Measurements from ENCODE around the gene GABBR1. TPM values are rescaled to one million over a fixed set of nuclear protein-coding genes. Genes with fewer than 3 reads are reported as not detected.

The GABBR1 gene
- total RNA-seq, 2 experiments from 2014 or later: 12.9 to 37.1 TPM

GRCh38 chr6:29661071-29661470 is 28.1 kb upstream of the GABBR1 start:
- Histone ChIP-seq H3K4me3 (ENCODE audit: low read depth, low read length, poor library complexity, severe bottlenecking) (no peak overlapping the region), H3K36me3 (ENCODE audit: insufficient read depth, low read length) (no peaks in the 10 kb centered on the region), H3K4me2 (ENCODE audit: low read length) (no peak overlapping the region), H2AFZ (ENCODE audit: low read length) (no peak overlapping the region), H3K27ac (ENCODE audit: low read depth, low read length, poor library complexity, severe bottlenecking) (no peak overlapping the region), H3K79me2 (ENCODE audit: insufficient read depth, low read depth, low read length) (no peaks in the 10 kb centered on the region), H3K9me3 (ENCODE audit: low read length) (no peaks in the 10 kb centered on the region), H3K9me2 (ENCODE audit: insufficient read depth, low read length) (no peaks in the 10 kb centered on the region), H3K4me1 (ENCODE audit: insufficient read depth, low read length, poor library complexity, severe bottlenecking) (no peaks in the 10 kb centered on the region), H4K20me1 (ENCODE audit: insufficient read depth, low read length) (no peaks in the 10 kb centered on the region)
- POLR2A ChIA-PET: no interaction called here
- no peak for TF ChIP-seq EZH2phosphoT487 (IDR thresholded peaks at IDR 0.05; ENCODE audit: borderline replicate concordance, low read depth, low read length)
- TF ChIP-seq CTCF (conservative IDR thresholded peaks at IDR 0.05; ENCODE audit: low read length): no peak
- intact Hi-C loops (cut with micrococcal nuclease; ENCODE audit: unreplicated experiment): no loop called here
- CTCF ChIA-PET (ENCODE audit: unreplicated experiment): no interaction called here
- DNase-seq (ENCODE audit: low spot score): no peak
- no TSS peak for BruUV-seq (replicated peaks)

DNA sequence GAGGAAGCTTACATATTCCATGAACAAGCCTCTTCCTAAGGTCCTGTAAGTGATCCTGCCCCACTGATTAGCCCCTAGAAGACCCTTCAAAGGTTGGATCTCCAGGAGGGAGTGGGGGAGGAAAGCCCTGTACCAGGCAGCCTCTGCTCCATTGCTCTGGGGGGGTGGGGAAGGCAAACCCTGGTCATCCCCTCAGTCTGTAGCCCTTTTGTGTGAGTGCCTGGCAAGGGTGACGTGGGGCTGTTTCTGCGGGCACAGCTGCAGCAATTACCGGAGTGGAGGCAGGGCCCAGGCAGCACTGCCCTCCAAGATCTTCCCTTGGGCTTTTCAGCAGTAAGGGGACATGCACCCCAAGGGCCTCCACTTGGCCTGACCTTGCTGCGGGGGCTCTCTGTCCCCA is 23.8 kb upstream of the GABBR1 start, which contains the start of gene MOG:
TSS of gene MOG (plus strand) at position 295 of the 400 bp plus-strand sequence. CDS start 118 bp downstream, outside the sequence.
- H3K4me3 ChIP-seq (ENCODE audit: low read depth, low read length, poor library complexity, severe bottlenecking): no peak within 1 kb of the TSS
- BruUV-seq (replicated peaks): no TSS peak
- no peaks in the 10 kb centered on the region for H3K9me2 ChIP-seq (ENCODE audit: insufficient read depth, low read length)
- H3K36me3 ChIP-seq (ENCODE audit: insufficient read depth, low read length): no peaks in the 10 kb centered on the region
- intact Hi-C loops (cut with micrococcal nuclease; ENCODE audit: unreplicated experiment): no loop called here
- no peak for DNase-seq (ENCODE audit: low spot score)
- no peaks in the 10 kb centered on the region for H3K79me2 ChIP-seq (ENCODE audit: insufficient read depth, low read depth, low read length)
- H3K9me3 ChIP-seq (ENCODE audit: low read length): no peaks in the 10 kb centered on the region
- no peaks in the 10 kb centered on the region for H3K4me1 ChIP-seq (ENCODE audit: insufficient read depth, low read length, poor library complexity, severe bottlenecking)
- POLR2A ChIA-PET: no interaction called here
- H3K27ac ChIP-seq (ENCODE audit: low read depth, low read length, poor library complexity, severe bottlenecking): no peak within 1 kb of the TSS
- H2AFZ ChIP-seq (ENCODE audit: low read length): no peak within 1 kb of the TSS
- no peak within 1 kb of the TSS for H3K4me2 ChIP-seq (ENCODE audit: low read length)
- H4K20me1 ChIP-seq (ENCODE audit: insufficient read depth, low read length): no peaks in the 10 kb centered on the region
- TF ChIP-seq CTCF (conservative IDR thresholded peaks at IDR 0.05; ENCODE audit: low read length) (no peak), EZH2phosphoT487 (IDR thresholded peaks at IDR 0.05; ENCODE audit: borderline replicate concordance, low read depth, low read length) (no peak)
- CTCF ChIA-PET (ENCODE audit: unreplicated experiment): no interaction called here

DNA sequence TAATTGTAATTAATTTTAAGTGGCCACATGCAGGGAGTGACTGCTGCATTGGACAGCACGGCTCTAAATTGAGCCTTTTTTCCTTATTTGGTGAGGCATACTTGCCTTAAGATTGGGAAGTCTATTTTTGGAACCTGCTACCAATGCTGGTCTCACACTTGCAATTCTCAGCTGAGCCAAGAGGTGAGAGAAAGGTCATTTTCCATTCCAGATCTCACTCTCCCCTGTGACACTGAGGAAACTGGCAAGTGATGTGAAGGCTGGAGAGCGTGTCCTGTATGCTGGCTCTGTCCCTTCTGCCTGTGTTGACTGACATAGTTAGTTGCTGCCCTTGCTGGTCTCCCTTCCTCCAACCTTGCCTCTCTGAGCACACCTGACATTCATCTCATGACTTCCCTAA is 23.2 kb upstream of the GABBR1 start:
- intact Hi-C loops (cut with micrococcal nuclease; ENCODE audit: unreplicated experiment): no loop called here
- H3K79me2 ChIP-seq (ENCODE audit: insufficient read depth, low read depth, low read length): no peaks in the 10 kb centered on the region
- no peaks in the 10 kb centered on the region for H3K36me3 ChIP-seq (ENCODE audit: insufficient read depth, low read length)
- H3K27ac ChIP-seq (ENCODE audit: low read depth, low read length, poor library complexity, severe bottlenecking): no peak overlapping the region
- TF ChIP-seq CTCF (conservative IDR thresholded peaks at IDR 0.05; ENCODE audit: low read length) (no peak), EZH2phosphoT487 (IDR thresholded peaks at IDR 0.05; ENCODE audit: borderline replicate concordance, low read depth, low read length) (no peak)
- H3K9me3 ChIP-seq (ENCODE audit: low read length): no peaks in the 10 kb centered on the region
- no peaks in the 10 kb centered on the region for H3K9me2 ChIP-seq (ENCODE audit: insufficient read depth, low read length)
- ChIA-PET CTCF (ENCODE audit: unreplicated experiment) (no interaction called here), POLR2A (no interaction called here)
- H4K20me1 ChIP-seq (ENCODE audit: insufficient read depth, low read length): no peaks in the 10 kb centered on the region
- H2AFZ ChIP-seq (ENCODE audit: low read length): no peak overlapping the region
- H3K4me2 ChIP-seq (ENCODE audit: low read length): no peak overlapping the region
- no peaks in the 10 kb centered on the region for H3K4me1 ChIP-seq (ENCODE audit: insufficient read depth, low read length, poor library complexity, severe bottlenecking)
- no peak for DNase-seq (ENCODE audit: low spot score)
- H3K4me3 ChIP-seq (ENCODE audit: low read depth, low read length, poor library complexity, severe bottlenecking): no peak overlapping the region
- BruUV-seq (replicated peaks): no TSS peak
